Nephron (organoid): ENCODE results near the gene ITGA3.

Experiments used
- H3K27ac Mint-ChIP-seq, 3 experiments: 2 replicates each; pipeline ENCODE4 v1.8.0; 2020; ENCODE audit warnings: mixed read lengths in 3 of 3, mild to moderate bottlenecking in 2 of 3, moderate library complexity in 1 of 3
- H3K27me3 Mint-ChIP-seq: 2 replicates; pipeline ENCODE4 v1.8.0; 2021; ENCODE audit warnings: low read depth, mild to moderate bottlenecking, moderate library complexity, mixed read lengths
- H3K36me3 Mint-ChIP-seq: 2 replicates; pipeline ENCODE4 v1.8.0; 2020; ENCODE audit warnings: low read depth, mixed read lengths
- H3K4me1 Mint-ChIP-seq: 2 replicates; pipeline ENCODE4 v1.8.0; 2020; ENCODE audit warnings: mixed read lengths
- H3K4me3 Mint-ChIP-seq, 3 experiments: 2 replicates each; pipeline ENCODE4 v1.8.0; 2020; ENCODE audit warnings: mild to moderate bottlenecking in 3 of 3, mixed read lengths in 3 of 3, moderate library complexity in 2 of 3
- H3K9me3 Mint-ChIP-seq: 2 replicates; pipeline ENCODE4 v1.8.0; 2020; ENCODE audit warnings: mixed read lengths
- TF ChIP-seq, protein P1 (sequence below), 3 experiments: fragments of 200-600 bp; sonication (generic); IDR thresholded peaks; one replicate each; pipeline ENCODE4 v1.5.0; 2021; ENCODE audit warnings: antibody characterized with exemption in 3 of 3; ENCODE audit not compliant: unreplicated experiment in 3 of 3

ITGA3 gene

DNA sequence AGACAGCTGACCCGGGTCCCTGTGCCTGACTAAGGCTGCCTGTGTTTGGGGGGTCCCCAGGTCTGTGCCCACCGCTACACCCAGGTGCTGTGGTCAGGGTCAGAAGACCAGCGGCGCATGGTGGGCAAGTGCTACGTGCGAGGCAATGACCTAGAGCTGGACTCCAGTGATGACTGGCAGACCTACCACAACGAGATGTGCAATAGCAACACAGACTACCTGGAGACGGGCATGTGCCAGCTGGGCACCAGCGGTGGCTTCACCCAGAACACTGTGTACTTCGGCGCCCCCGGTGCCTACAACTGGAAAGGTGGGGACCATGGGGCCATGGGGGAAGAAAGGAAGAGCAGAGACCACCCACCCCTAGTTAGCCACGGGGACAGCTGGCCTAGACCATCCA is 12.1 kb downstream of the ITGA3 start:
- Mint-ChIP-seq H3K36me3 (peaks cover 25% of the 10 kb centered on the region), H3K27me3 (peaks cover 3% of the 10 kb centered on the region), H3K4me3 (no peak overlapping the region), H3K9me3 (no peaks in the 10 kb centered on the region), H3K27ac (no peak overlapping the region), H3K4me1 (peaks cover 24% of the 10 kb centered on the region)
- TF ChIP-seq, protein P1, sequence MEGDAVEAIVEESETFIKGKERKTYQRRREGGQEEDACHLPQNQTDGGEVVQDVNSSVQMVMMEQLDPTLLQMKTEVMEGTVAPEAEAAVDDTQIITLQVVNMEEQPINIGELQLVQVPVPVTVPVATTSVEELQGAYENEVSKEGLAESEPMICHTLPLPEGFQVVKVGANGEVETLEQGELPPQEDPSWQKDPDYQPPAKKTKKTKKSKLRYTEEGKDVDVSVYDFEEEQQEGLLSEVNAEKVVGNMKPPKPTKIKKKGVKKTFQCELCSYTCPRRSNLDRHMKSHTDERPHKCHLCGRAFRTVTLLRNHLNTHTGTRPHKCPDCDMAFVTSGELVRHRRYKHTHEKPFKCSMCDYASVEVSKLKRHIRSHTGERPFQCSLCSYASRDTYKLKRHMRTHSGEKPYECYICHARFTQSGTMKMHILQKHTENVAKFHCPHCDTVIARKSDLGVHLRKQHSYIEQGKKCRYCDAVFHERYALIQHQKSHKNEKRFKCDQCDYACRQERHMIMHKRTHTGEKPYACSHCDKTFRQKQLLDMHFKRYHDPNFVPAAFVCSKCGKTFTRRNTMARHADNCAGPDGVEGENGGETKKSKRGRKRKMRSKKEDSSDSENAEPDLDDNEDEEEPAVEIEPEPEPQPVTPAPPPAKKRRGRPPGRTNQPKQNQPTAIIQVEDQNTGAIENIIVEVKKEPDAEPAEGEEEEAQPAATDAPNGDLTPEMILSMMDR (IDR thresholded peaks at IDR 0.05; ENCODE audit: unreplicated experiment in 3 of 3) = no peak

GRCh38 chr17:50070908-50071680 is 15.2 kb downstream of the ITGA3 start:
- no peak overlapping the region for H3K4me3 Mint-ChIP-seq
- no peaks in the 10 kb centered on the region for H3K9me3 Mint-ChIP-seq

DNA sequence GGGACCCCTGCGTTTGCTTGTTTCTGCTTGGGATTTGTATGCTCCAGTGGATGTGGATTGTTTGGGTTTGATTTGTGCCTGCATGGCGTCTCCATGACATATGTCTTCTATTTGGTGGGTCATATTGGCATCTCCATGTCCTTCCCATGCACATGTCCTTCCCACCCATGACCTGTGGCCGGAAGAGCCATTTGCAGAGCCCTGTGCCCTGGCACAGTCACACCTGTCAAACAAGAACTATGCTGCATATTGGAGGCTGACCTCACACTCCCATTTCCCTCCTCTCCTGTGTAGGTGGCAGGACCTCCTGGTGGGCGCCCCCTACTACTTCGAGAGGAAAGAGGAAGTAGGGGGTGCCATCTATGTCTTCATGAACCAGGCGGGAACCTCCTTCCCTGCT is 15.8 kb downstream of the ITGA3 start:
- Mint-ChIP-seq H3K9me3 (no peaks in the 10 kb centered on the region), H3K27me3 (peaks cover 7% of the 10 kb centered on the region), H3K4me1 (peaks cover 4% of the 10 kb centered on the region), H3K27ac (no peak overlapping the region), H3K4me3 (no peak overlapping the region), H3K36me3 (peaks cover 33% of the 10 kb centered on the region)
- TF ChIP-seq, protein P1 (IDR thresholded peaks at IDR 0.05; ENCODE audit: unreplicated experiment in 3 of 3) = no peak

More at GRCh38 chr17:50070908-50071680, 15.2 kb downstream of the ITGA3 start:
- Mint-ChIP-seq H3K36me3 (peaks cover 33% of the 10 kb centered on the region), H3K27ac (no peak overlapping the region), H3K27me3 (peaks cover 7% of the 10 kb centered on the region), H3K4me1 (peaks cover 4% of the 10 kb centered on the region)
- TF ChIP-seq, protein P1 (IDR thresholded peaks at IDR 0.05; ENCODE audit: unreplicated experiment in 3 of 3) = no peak

DNA sequence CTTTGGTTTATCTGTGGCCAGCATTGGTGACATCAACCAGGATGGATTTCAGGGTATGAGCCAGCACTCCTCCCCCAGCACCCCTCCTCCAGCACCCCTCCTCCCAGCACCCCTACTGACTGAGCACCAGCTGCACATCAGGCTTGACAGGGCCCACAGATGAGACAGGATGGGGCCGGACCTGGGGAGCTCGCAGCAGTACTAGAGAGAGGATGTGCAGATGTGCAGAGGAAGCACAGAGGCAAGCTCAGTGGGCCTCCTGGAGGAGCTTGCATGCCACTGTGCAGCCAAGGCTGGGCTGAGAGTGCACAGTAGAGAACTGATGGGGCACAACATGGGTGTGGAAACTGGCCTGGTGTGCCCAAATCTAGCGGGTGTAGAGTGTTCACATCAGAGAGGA is 16.2 kb downstream of the ITGA3 start:
- Mint-ChIP-seq H3K27me3 (peaks cover 7% of the 10 kb centered on the region), H3K27ac (no peak overlapping the region), H3K36me3 (peaks cover 33% of the 10 kb centered on the region), H3K9me3 (no peaks in the 10 kb centered on the region), H3K4me3 (no peak overlapping the region), H3K4me1 (peaks cover 5% of the 10 kb centered on the region)
- TF ChIP-seq, protein P1 (IDR thresholded peaks at IDR 0.05; ENCODE audit: unreplicated experiment in 3 of 3) = no peak

- Mint-ChIP-seq H3K27me3 (peaks cover 7% of the 10 kb centered on the region), H3K27ac (no peak overlapping the region), H3K4me3 (no peak overlapping the region), H3K36me3 (peaks cover 32% of the 10 kb centered on the region), H3K9me3 (no peaks in the 10 kb centered on the region), H3K4me1 (peaks cover 11% of the 10 kb centered on the region)
- TF ChIP-seq, protein P1 (IDR thresholded peaks at IDR 0.05; ENCODE audit: unreplicated experiment in 3 of 3) = no peak
Observed at GRCh38 chr17:50072925-50073324, 17.0 kb downstream of the ITGA3 start.

- Mint-ChIP-seq H3K27ac (no peak overlapping the region), H3K4me1 (peaks cover 17% of the 10 kb centered on the region), H3K9me3 (no peaks in the 10 kb centered on the region), H3K27me3 (peaks cover 7% of the 10 kb centered on the region), H3K4me3 (no peak overlapping the region), H3K36me3 (peaks cover 34% of the 10 kb centered on the region)
- TF ChIP-seq, protein P1 (IDR thresholded peaks at IDR 0.05; ENCODE audit: unreplicated experiment in 3 of 3) = no peak
Observed at GRCh38 chr17:50074227-50074626, 18.3 kb downstream of the ITGA3 start.
